GM21825 (cell line): ENCODE results near the gene MED26.
"Not testable (repeated sequence)": the region's sequence is repeated elsewhere in the genome, so short reads cannot be mapped to it uniquely, and the experiment has no call there.

ENCODE experiments used
- ATAC-seq: cut with Tn5 transposase; IDR thresholded peaks from one replicate; pipeline ENCODE4 v1.9.1; 2021; ENCODE audit warnings: mild to moderate bottlenecking, moderate library complexity; ENCODE audit not compliant: unreplicated experiment

The MED26 gene, protein sequence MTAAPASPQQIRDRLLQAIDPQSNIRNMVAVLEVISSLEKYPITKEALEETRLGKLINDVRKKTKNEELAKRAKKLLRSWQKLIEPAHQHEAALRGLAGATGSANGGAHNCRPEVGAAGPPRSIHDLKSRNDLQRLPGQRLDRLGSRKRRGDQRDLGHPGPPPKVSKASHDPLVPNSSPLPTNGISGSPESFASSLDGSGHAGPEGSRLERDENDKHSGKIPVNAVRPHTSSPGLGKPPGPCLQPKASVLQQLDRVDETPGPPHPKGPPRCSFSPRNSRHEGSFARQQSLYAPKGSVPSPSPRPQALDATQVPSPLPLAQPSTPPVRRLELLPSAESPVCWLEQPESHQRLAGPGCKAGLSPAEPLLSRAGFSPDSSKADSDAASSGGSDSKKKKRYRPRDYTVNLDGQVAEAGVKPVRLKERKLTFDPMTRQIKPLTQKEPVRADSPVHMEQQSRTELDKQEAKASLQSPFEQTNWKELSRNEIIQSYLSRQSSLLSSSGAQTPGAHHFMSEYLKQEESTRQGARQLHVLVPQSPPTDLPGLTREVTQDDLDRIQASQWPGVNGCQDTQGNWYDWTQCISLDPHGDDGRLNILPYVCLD

GRCh38 chr19:16628183-16628983, at the start of gene MED26:
TSS of gene MED26 (minus strand) at chr19:16628204. CDS start at chr19:16627943, 261 bp downstream.
- ATAC-seq, result peak; percentile 79

DNA sequence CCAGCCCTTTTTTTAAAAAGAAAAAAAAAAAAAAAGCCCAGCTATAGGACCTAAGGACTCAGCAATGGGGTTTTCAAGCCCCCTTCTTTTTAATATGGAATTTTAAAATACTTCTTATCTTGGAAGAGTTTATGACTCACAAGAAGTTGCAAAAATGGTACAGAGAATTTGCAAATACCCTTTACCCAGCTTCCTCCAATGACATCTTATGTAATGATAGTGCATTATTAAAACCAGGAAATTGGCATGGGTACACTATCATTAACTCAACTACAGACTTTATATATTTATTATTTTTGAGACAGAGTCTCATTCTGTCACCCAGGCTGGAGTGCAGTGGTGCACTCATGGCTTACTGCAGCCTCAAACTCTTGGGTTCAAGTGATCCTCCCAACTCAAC, 49.1 kb upstream of the MED26 start:
- ATAC-seq, result no peak

- no peak for ATAC-seq
Measured at GRCh38 chr19:16676101-16676798, 48.2 kb upstream of the MED26 start.

GRCh38 chr19:16673839-16674238, 45.8 kb upstream of the MED26 start:
- not testable (repeated sequence) for ATAC-seq

DNA sequence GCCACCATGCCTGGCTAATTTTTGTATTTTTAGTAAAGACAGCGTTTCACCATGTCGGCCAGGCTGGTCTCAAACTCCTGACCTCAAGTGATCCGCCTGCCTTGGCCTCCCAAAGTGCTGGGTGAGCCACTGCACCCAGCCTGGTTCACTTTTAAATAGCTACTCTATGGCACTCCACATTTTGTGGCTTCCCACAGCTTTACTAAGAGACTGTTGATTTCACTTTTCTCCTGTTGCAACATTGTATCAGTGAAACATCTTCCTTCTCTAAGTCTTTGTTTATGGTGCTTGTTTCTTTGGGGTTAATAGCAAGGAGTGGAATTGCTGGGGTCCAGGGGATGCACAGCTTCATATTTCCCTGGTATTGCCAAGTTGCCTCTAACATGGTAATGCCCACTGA, 45.2 kb upstream of the MED26 start:
- no peak for ATAC-seq

DNA sequence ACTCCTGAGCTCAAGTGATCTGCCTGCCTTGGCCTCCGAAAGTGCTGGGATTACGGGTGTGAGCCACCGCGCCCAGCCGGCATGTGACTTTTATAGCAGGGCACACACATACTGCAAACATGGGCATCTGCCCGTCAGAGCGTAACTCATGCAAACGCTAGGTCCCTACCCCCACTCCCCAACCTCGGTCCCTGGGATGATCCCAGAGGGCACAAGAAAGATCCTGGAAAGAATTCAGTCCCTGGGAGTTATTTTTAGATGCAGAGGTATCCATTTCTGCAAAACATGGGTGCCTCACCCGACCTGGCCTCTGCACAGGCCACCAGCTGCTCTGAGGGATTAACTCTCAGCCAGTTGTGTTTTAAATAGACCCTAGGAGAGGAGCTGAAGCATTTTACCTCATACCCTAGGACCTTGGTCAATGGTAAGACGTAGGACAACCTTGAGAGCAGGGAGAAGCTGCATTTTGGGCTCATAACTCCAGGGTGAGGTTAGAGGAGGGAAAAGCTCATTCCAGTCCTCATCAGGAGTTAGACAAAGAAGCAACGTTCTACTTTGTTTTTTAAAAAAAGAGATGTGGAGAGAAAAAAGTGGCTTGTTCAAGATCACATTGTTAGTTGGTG, 43.8 kb upstream of the MED26 start:
- no peak for ATAC-seq

DNA sequence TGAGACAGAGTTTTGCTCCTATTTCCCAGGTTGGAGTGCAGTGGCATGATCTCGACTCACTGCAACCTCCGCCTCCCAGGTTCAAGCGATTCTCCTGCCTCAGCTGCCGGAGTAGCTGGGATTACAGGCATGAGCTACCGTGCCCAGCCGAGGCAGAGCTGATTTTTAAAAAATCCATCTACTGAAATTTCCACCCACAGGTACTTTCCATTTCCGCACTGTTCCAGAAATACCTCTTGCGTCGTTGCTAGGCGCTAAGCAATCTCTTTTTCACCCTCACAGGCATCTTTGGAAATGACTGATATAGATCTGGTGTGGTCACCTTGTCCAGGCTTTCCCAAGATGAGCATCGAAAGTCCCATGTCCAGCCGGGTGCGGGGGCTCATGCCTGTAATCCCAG, 42.3 kb upstream of the MED26 start:
- ATAC-seq, result no peak

- not testable (repeated sequence) for ATAC-seq
Measured at GRCh38 chr19:16668702-16669101, 40.7 kb upstream of the MED26 start.

GRCh38 chr19:16668176-16668575, 40.2 kb upstream of the MED26 start:
- ATAC-seq, result no peak

DNA sequence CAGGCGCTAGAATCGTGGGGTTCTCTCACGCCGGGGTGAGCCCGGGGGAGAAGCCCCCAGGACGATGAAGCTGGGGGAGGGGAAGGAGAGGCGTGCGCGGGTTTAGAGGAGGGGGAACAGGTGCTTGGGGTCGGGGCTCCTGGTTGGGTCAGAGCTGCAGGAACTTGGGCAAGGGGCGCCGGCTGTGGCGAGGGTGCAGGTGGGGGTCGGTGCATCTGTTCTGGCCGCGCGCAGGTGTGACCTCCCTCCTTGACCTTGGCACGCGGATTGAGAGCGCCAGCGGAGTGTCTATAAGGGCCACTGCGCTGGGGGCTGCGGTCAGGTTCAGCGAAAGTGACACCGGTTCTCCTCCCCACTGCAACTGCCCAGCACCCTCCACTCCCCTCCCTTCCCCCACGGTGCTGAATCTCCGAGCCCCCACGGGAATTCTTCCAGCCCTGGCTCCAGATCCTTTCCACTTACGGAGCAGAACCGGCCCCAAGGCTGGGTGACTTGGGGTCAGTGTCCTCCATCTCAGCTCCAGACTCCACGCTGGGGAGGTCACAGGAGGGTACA, 33.6 kb upstream of the MED26 start:
- ATAC-seq, result no peak

DNA sequence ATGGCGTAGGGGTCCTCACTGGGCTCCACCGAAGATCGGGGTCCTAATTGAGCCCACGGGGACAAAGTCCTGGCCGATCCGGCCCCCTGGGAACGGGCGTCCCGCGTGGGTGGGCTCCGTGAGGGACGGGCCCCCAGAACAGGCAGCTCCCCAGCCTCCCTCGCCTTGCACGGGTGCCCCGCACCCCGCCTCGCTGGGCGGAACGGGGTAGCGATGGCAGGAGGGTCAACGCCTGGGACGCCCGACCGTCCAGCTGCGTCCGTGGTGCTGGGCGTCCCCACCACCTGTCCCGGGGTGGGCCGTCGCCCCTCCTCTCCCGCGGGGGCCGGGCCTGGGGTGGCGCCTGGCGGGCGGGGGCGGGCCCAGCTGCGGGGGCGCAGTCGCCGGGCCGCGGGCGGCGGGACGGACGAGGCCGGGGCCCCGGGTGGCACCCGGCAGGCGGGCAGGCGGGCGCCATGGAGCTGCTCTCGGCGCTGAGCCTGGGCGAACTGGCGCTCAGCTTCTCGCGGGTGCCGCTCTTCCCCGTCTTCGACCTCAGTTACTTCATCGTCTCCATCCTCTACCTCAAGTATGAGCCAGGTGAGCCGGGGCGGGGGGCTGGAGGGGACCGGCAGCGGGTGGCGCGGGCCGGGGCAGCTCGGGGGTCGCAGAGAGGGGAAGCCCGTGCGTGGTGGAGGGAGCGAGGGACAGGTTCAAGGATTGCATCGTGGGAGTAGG, 32.9 kb upstream of the MED26 start, which contains the start of gene TMEM38A:
Gene TMEM38A (plus strand): TSS at position 377 of the 717 bp plus-strand sequence. CDS start 79 bp downstream, at position 456.
- peak; percentile 27 for ATAC-seq

GRCh38 chr19:16659832-16660708, 32.1 kb upstream of the MED26 start, which contains the start of gene SMIM7:
TSS of gene SMIM7 (minus strand) at chr19:16660144. CDS start at chr19:16660110, 34 bp downstream.
- peak; percentile 79 for ATAC-seq

GRCh38 chr19:16659464-16659831, 31.4 kb upstream of the MED26 start:
- no peak for ATAC-seq

DNA sequence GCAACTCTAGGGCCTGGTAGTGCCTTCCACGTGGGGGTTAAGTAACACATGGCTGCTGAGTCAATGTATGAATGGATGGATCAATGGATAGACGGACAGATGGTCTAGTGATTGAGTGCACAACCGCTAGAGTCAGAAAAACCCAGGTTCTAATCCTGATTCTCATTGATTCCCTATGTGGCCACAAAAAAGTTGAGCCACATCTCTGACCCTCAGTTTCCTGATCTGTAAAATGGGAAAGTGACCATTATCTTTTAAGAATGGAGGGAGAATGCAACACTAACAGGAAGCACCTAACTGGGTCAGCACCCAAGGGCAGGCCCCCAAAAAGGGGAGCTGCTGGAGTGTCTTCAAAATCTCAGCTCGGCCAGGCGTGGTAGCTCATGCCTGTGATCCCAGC, 29.4 kb upstream of the MED26 start:
- ATAC-seq, result no peak

DNA sequence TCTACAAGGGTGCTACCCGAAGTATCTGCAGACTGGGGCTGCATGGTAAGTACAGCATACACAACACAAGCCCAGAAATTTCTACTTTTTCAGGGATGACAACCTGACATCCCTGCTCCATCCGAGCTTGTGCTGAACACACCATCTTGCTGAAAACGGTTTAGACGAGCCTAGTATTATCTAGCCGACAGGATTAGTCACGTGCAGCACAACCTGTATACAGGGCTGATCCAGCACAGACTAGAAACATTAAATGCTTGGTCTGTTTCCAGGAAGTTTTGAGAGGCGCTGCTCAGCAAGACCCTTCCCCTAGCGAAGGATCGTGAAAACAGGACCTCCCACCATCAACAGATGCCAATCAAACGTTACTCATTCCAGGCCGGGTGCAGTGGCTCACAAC, 27.7 kb upstream of the MED26 start:
- no peak for ATAC-seq

DNA sequence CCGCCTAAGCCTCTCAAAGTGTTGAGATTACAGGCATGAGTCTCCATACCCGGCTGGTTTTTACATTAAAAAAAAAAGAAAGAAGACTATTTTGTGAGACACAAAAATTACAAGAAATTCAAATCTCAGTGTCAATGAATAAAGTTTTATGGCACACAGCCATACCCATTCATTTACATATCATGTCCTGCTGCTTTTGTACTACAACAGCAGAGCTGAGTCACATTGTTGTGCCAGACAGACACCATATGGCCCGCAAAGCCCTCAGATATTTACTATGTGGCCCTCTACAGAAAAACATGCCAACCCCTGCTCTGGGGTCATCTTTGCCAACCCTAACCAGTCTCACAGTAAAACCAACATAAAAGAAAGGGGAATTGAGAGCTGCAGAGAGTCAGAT, 26.6 kb upstream of the MED26 start:
- ATAC-seq, result no peak

- ATAC-seq, result no peak
Measured at GRCh38 chr19:16654140-16654539, 26.1 kb upstream of the MED26 start.

DNA sequence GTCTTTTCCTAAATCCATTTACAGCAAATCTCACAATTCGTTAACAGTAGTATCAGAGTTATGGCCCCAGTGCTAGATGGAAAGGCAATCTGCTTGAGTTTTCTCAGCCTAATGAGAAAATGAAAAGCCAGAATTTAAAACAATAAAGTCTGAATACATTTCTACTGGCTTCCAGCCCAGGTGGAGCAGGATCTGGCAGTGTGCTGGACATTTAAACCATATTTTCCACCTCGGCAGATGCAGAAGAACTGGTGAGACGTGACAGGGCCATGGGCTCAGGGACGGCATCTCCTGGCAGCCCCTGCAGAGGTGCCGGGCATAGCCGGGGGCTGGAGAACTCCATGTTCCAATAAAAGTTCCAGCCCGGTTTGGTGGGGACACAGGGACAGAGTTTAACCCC, 24.9 kb upstream of the MED26 start:
- no peak for ATAC-seq
